Iris pigment epithelial cell (primary cell): ENCODE data around the gene MACROH2A2.
A peak's percentile ranks its signal among the peaks of the same experiment; 100 is the strongest.
"Not testable (repeated sequence)": the region's sequence is repeated elsewhere in the genome, so short reads cannot be mapped to it uniquely, and the experiment has no call there.

ENCODE experiments used
- DNase-seq: peaks from one replicate; pipeline ENCODE4 v3.0.0-alpha.2; 2011; ENCODE audit warnings: low read depth

Gene MACROH2A2

DNA sequence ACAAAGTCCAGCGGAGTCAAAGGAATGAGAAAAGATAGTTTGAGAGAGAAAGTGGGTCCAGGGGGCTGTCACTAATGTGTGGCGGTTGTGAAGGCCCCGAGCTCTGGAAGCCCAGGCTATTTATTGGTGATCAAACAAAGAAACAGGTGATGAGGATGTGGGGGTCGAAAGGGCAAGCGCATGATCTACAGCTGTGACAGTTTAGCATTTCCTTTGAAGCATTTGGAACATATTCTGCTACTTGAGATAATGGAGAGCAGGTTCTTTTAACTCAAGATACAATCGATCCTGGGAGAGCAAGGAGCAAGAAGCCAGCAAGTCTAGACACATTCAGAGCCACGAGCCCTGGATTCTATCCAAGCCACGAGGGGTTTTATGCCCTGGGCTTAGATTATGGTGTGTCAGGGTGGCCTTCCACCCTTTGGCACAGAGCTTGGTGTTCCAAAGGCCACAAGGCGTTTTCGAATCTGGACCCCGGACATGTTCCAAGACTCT, 48.5 kb downstream of the MACROH2A2 start:
- DNase-seq: not testable (repeated sequence)

DNA sequence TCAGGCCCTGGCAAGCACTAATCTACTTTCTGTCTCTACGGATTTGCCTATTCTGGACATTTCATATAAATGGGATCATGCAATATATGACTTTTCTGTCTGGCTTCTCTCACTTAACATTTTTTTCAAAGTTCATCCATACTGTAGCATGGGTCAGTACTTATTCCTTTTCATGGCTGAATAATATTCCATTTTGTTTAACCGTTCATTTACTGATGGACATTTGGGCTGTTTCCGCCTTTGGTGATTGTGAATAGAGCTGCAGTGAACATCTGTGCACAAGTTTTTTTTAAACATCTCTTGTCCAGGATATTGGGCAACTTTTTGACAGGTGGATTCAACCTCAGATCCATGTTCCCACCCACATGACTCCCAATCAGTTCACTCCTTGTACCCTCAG, 49.0 kb downstream of the MACROH2A2 start:
- DNase-seq: no peak

DNA sequence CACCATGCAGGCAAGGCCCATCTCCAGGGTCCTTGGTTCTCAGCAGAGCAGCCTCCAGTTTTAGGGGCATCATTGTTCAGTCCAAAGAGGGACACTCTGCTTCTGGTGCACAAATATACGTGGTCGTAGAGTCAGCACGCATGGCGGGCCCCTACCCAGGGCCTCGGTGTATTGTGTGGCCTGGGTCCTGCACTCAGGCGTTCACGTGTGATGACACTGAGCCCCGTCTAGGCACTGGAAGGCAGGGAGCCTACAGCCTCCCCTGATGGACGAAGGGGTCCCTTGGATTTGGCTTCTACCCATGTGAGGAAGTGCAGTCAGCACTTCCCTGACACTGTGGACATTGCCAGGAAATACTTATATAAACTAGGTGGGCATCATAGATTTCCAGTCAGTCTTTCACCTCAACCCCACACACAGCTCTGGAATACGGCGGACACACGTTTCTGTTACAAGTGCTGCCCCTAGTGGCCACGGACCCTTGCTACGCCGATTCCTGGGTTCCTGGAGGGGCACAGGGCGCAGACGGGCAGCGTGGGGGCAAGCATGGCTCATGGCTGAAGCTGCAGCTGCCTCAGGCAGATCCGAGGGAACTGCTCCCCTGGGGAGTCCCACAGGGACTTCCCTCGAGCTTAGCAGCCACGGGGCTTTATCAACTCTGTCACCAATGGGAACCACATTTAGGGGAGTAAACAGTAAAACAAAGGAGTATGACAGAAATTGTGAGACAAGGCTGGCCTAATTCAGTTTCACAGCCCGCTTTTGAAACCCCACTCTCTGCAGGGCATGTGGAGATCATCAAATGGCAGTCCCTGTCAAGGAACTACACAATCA, 54.5 kb downstream of the MACROH2A2 start:
- no peak for DNase-seq

DNA sequence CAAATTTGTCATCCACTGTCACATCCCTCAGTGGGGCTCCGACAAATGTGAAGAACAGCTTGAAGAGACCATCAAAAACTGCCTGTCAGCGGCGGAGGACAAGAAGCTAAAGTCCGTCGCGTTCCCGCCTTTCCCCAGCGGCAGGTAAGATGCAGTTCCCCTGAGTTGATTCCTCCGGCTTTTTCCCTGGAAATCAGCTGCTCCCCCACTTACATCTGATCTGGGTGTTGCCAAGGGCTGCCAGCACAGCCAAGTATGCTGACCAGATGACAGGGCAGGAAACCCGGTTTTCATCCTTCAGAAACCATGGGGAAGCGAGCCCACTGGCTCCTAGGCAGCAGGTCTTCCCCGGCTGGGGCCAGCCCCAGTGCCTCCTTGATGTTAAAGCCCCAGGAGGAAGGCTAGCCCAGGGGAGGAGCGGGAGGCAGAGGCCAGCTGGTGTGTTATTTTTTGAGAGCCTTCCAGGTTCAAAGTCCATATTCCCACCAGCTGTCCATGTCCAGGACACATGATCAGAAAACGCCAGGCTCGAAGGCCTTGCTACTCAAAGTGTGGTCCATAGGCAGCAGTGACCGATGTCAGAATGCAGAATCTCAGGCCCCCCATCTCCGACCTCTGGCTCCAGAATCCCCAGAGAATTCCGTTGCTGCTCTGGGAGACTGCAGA, 56.6 kb downstream of the MACROH2A2 start:
- DNase-seq: no peak

DNA sequence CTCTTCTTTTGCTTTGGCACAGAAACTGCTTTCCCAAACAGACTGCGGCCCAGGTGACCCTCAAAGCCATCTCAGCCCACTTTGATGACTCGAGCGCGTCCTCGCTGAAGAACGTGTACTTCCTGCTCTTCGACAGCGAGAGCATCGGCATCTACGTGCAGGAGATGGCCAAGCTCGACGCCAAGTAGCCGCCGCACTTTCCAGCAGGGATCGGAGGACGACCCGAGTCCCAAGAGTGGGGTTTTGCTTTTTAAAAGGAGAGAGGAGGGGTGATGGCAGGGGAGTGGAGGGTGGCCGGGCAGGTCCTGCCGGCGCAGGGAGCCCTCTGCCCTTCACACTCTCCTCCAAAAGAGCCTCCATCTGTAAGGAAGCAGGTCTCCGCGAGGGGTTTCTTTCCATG, 58.9 kb downstream of the MACROH2A2 start:
- no peak for DNase-seq

DNA sequence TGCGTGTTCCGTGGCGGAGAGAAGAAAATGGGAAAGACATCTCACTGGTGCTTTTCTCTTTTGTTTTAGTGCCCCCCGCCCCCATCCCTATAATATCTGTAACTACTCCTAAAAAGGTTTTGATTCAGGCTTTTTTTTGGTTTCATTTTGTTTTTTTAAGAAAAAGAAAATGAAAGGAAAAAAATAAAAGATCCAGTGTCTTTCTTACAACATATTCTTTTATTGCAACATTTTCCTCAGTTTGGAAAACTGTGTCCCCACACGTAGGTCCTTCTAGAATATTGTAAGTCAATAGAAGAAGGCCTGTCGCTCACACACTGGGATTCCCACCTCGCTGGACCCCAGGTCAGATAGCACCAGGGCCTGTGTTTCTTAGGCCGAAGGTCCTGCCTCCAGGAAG, 59.4 kb downstream of the MACROH2A2 start:
- DNase-seq: no peak

DNA sequence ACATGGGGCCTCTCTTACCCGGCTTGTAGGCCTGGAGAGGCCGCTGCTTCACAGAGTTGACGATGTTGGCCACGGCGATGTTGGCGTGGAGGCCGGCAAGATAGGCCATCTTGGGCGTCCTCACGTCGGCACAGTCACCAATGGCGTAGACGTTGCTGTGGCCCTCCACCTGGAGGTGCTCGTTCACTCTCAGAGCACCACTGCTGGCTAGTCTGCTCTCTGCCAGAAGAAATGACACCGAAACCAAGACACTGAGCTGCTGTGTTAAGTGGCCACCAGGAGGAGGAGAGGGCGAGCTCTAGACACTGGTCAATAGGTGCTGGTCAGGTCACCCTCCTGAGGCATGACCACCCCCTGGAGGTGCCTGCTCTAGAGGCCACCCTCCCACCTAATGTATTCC, 62.3 kb downstream of the MACROH2A2 start:
- no peak for DNase-seq

DNA sequence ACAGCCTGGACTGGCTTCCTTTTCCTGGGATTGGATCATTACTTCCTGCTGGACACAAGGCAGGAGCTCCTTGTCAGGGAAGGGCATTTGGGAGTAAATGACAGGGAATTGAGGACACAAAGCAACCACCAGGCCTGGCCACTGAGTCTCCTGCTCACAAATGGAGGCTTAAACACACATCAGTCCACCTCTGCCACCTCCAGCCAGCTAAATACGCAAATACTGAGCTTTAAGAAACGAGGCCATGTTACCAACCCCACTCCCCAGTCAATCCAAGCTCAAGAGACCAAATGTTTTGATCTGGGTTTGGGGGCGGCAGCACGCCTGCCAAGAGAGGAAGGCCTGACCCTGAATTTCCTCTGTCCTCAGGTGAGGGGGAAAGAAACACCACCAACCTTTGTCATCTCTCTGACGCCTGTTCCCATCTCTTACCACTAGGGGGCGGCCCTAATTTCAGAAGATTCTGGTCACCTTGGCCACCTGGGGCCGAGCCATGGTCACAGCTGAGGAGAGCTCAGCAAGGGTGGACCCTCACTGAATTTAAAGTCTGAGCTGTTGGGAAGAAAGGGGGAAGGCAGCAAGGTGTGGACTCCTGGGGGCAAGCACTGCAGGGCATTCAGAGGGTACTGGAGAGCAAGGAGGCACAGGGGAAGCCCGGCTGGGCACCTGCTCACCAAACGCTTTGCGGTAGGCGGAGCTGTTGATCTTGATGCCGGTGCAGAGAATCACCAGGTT, 63.5 kb downstream of the MACROH2A2 start:
- no peak for DNase-seq

DNA sequence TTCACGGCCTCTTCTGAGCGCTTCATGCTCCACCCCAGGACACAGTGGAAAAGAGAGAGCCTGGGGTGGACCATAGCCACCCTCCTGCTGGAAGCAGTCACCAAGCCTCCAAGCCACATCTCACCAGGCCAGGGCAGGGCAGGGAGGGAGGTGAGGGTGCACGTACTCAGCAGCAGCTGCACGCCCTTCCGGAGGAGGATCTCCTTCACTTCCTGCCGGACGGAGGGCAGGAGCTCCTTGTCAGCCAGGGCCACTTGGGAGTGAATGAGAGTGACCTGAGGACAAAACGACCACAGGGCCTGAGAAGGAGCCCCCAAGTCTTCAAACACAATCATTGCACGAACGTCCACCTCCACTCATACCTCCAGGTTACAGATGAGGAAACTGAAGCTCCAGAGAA, 65.0 kb downstream of the MACROH2A2 start:
- DNase-seq: no peak

DNA sequence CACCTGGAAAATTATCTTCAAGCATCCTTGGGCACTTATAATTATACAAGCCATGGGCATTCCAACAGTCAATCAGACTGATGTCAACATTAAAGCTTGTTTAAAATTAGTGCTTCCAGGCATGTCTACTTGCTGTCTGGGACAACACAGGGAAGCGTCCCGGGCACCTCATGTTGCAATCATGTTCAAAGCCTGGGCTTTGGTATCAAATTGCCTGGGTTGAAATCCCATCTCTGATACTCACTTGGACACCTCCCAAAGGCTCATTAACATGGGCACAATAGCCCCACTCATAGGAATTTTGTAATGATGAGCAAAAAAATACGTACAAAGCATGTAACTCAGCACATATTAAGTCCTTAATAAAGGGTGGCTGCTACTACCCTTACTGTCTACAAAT, 65.5 kb downstream of the MACROH2A2 start:
- no peak for DNase-seq

DNA sequence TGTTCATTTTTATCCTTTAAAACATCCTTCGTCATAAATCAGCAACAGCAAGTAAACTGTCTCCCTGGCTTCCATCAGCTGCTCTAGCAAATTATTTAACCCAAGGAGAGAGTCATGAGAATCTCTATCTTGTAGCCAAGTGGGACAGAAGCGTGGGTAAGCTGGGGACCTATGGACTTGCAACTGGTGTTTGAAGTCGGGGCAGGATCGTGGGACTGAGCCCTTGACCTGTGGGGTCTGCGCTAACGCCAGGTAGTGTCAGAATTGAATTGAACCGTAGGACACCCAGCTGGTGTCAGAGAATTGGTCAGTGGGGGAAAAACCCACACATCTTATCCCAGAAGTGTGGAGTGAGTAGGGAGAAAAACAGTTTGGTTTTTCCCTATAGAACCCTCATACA, 66.6 kb downstream of the MACROH2A2 start:
- no peak for DNase-seq

DNA sequence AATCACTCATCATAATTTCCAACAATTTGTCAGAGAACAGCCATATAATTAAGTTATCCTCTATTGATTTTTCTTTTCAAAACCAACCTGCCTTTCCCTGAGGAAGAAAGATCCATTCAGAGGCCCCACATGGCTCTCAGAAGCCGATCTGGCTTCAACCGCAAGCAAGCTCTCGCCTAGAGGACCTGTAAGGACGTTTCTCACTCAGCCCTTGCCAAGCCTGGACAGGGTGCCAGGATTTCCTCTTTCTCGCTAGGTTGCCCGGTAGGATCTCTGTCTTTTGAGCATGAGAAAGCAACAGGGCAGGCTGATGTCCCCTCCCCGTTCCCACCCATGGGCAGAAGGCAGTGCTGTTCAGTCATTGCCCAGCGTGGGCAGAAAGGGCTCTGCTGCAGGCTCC, 67.0 kb downstream of the MACROH2A2 start:
- DNase-seq: no peak

DNA sequence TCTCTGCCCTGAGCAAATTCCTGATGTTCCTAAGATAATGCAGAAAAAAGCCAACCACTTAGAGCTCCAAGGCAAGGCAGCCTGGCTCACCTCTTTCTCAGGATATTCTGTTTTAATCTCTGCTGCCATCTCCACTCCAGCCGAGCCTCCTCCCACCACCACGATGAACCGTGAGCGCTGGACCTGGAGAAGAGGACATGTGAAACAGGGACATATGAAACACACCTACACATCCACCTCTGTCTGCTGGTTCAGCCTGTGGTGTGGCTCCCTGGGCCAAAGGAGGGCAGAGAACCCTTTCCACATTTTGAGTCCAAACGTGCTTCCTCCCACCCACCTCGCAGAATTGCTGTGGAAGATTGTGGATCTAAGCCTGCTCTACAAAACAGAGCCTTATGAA, 67.8 kb downstream of the MACROH2A2 start:
- DNase-seq: no peak

DNA sequence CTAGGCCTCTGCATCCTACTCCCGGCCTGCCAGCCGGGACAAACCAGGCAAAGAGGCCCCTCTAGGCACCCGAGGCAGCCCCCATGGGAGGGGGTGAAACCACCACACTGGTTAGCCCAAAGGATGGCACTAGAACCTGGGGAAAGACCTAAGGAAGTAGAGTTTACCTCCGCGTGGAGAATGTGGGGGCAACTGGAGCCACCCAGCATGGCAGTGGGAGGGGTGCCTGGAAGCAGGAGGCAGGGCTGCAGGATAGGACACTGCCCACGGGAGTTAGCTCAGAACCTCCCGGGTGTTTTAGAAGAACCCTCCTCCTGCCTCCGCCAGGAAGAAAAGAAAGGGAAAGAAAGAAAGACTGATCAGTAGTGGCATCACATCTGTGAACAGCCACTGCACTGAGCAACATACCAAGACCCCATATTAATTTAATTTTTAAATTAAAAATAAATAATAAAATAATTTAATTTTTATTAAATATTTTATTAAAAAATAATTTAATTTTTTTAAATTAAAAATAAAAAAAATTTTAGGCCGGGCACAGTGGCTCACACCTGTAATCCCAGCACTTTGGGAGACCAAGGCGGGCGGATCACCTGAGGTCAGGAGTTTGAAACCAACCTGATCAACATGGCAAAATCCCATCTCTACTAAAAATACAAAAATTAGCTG, 68.8 kb downstream of the MACROH2A2 start:
- no peak for DNase-seq

DNA sequence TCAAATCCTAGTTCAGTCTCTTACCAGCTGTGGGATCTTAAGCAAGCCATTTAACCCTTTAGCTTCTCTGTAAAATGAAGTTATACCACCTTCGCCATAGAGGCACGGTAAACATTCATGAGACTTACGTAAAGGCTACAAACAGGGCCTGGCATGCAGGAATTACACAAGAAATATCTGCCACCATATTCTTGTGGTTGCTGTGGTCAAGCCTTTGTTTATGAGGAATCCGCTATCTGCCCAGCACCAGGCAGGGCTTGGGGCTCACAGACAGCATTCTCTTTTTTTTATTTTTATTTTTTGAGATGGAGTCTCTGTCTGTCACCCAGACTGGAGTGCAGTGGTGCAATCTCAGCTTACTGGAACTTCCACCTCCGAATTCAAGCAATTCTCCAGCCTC, 70.1 kb downstream of the MACROH2A2 start:
- peak; percentile 63 for DNase-seq

DNA sequence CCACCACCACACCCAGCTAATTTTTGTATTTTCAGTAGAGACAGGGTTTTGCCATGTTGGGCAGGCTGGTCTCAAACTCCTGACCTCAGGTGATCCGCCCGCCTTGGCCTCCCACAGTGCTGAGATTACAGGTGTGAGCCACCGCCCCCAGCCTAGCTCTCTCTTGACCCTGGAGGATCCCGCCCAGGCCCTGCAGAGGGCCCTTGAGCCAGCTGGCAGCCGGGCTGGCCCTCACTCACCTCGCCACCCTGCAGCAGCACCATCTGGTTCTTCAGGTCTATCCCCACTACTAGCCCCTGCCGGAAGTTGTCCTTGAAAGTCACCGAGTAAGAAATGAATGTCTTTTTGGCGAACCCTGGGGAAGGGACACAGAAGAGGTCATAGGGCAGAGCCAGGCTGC, 70.5 kb downstream of the MACROH2A2 start:
- DNase-seq: not testable (repeated sequence)

DNA sequence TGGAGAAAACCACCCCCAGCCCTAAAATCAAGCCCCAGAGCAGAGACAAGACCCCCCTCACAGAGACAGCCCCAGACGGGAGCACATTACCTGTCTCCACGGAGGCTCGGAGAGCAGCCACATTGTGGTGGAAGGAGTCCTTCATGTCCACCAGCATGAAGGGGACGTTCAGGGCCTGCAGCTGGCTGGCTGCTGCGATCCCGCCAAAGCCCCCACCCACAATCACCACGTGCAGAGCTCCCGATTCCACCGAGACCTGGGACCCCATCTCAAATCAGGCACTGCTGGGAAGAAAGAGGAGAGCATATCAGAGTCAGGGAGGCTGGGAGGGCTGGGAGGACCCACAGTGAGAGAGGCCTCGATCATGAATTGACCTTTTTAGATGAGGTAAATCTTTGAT, 71.2 kb downstream of the MACROH2A2 start:
- no peak for DNase-seq

DNA sequence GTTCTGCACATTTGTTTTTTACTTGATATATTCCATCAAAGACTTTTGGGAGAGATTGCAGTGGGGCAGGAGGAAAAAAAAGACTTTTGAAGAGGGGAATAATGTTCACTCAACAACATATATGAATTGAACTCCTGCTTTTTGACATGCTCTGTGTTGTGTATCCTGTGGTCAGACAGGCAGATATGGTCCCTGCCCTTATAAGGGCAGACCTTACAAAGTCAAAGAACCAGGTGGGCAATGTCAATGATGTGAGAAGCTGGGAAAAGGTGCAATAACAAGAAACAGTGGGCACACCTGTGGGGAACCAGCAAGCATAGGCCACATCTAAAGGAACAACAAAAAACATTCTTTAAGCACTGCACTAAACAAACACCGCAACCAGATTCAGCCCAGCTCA, 71.8 kb downstream of the MACROH2A2 start:
- DNase-seq: no peak

DNA sequence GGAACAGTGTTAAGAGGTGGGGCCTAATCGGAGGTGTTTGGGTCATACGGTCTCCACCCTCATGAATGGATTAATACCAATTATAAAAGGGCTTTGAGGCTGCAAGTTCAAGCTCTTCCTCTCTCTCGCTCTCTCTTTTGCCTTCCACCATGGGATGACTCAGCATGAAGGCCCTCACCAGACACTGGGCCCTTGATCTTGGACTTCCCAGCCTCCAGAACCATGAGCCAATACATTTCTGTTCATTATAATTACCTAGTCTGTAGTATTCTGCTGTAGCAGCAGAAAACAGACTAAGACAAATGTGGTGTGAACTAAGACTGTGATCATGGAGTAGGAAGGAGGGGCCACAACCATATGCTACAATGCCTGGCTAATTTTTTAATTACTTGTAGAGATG, 72.3 kb downstream of the MACROH2A2 start:
- no peak for DNase-seq

DNA sequence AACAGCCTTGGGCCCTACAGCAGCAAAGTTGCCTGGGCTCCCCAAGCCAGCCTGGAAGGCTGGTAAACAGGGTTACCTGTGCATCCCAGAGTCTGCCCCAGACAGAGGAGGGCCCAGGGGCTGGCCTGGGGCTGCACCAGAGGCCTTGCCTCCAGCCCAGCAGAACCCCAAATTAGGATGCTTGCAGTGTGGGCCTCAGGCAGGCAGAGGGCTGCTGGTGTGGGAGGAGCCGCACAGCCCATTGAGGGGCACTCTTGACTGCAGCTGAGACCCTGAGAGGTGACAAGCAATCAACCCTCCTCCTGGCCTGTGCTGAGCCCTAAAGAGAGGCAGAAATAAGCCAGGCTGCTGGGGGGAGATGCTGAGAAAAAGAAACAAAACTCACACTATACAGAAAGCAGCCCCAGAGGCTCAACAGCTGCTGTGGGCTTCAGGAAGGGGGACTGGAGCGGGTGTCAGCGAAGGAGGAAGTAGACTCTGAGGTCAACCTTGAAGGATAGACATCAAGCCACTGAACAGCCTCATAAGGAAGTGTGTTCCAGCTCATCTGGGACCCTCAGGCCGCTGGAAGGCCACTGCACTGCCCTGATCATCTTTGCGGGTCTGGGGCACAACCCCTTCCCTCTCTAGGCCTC, 73.4 kb downstream of the MACROH2A2 start:
- no peak for DNase-seq

DNA sequence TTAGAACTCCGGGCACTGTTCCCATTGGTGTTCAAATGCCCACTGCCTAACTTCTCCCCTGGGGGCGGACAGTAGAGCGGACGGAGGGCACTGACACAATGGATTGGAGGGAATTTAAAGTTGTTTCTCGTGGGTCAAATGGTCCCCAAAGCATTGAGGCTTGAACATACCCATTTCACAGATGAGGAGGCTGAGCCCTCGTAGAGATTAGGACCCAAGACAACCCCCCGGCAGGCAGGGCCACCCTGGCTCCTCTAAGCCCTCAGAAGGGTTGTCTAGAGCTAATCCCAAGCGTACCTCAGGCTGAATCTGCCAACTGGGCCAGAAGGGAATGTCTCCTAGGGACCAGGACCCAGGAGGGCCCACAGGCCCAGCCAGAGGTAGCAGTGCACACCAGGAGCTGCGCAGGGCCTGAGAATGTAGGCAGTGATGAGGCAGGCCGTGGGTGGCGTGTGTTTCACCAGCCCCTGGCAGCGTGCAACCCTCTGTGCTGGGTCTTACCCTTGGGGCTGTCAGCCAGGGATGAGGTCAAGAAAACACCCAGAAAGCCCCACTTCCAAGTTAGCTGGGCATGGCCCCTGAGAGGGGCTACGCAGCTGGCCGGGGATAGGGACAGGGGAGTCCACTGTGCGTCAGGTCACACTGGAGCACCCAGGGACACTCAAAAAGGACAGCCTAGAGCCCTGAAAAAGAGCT, 74.2 kb downstream of the MACROH2A2 start:
- no peak for DNase-seq
